HG03432 (cell line): Measurements from ENCODE around the gene TSPAN2.
A peak's percentile ranks its signal among the peaks of the same experiment; 100 is the strongest.

ENCODE experiments used
- ATAC-seq: cut with Tn5 transposase; IDR thresholded peaks from one replicate; pipeline ENCODE4 v1.9.1; 2021; ENCODE audit warnings: mild to moderate bottlenecking, moderate library complexity; ENCODE audit not compliant: unreplicated experiment

TSPAN2 gene

GRCh38 chr1:115089420-115090185 is at the start of gene TSPAN2:
Gene TSPAN2, minus strand, starts transcription at chr1:115089503. Its CDS starts 71 bp downstream, at chr1:115089432.
- no peak for ATAC-seq

GRCh38 chr1:115138973-115139372 is 49.7 kb upstream of the TSPAN2 start:
- peak; percentile 92 for ATAC-seq

- no peak for ATAC-seq
Observed at GRCh38 chr1:115138271-115138670, 49.0 kb upstream of the TSPAN2 start.

GRCh38 chr1:115137191-115137590 is 47.9 kb upstream of the TSPAN2 start:
- no peak for ATAC-seq

GRCh38 chr1:115136706-115137105 is 47.4 kb upstream of the TSPAN2 start:
- ATAC-seq, result no peak

- ATAC-seq, result no peak
Observed at GRCh38 chr1:115136106-115136505, 46.8 kb upstream of the TSPAN2 start.

GRCh38 chr1:115135681-115136080 is 46.4 kb upstream of the TSPAN2 start:
- no peak for ATAC-seq

GRCh38 chr1:115134850-115135480 is 45.7 kb upstream of the TSPAN2 start:
- no peak for ATAC-seq

GRCh38 chr1:115134231-115134630 is 44.9 kb upstream of the TSPAN2 start:
- ATAC-seq, result no peak

- no peak for ATAC-seq
Observed at GRCh38 chr1:115133440-115133839, 44.1 kb upstream of the TSPAN2 start.

GRCh38 chr1:115130786-115131185 is 41.5 kb upstream of the TSPAN2 start:
- no peak for ATAC-seq

- ATAC-seq, result no peak
Observed at GRCh38 chr1:115129071-115129640, 39.9 kb upstream of the TSPAN2 start.

GRCh38 chr1:115127539-115127938 is 38.2 kb upstream of the TSPAN2 start:
- ATAC-seq, result no peak

- no peak for ATAC-seq
Observed at GRCh38 chr1:115126516-115126915, 37.2 kb upstream of the TSPAN2 start.

- no peak for ATAC-seq
Observed at GRCh38 chr1:115123116-115123515, 33.8 kb upstream of the TSPAN2 start.

- ATAC-seq, result no peak
Observed at GRCh38 chr1:115121793-115122192, 32.5 kb upstream of the TSPAN2 start.

- ATAC-seq, result no peak
Observed at GRCh38 chr1:115120296-115120695, 31.0 kb upstream of the TSPAN2 start.

- ATAC-seq, result no peak
Observed at GRCh38 chr1:115118611-115119010, 29.3 kb upstream of the TSPAN2 start.

- ATAC-seq, result no peak
Observed at GRCh38 chr1:115118086-115118485, 28.8 kb upstream of the TSPAN2 start.

GRCh38 chr1:115117298-115117697 is 28.0 kb upstream of the TSPAN2 start:
- no peak for ATAC-seq

GRCh38 chr1:115116512-115116911 is 27.2 kb upstream of the TSPAN2 start:
- ATAC-seq, result no peak

GRCh38 chr1:115115521-115116161 is 26.3 kb upstream of the TSPAN2 start:
- ATAC-seq, result no peak
